ENCODE data around the gene RASGEF1B.

RASGEF1B gene

GRCh38 chr4:81392164-81392563 is 79.5 kb downstream of the RASGEF1B start:
- DNase-seq: no peak

DNA sequence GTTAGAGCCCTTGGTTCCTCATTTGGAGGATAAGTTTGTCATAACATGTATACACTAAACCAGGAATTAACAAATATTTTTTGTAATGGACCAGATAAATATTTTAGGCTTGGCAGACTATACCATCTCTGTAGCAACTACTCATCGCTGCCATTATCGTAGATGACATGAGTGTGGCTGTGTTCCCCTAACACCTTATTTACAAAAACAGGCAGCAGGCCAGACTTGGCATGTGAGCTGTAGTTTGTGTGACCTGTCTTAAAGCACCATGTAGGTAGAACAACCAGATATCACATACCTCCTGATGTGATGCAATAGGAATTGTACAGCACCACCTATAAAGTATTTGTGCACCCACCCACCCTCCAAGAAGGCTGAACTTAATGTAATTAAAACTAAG is 82.0 kb downstream of the RASGEF1B start:
- no peak for DNase-seq

- no peak for DNase-seq
These were observed 91.3 kb downstream of the RASGEF1B start for GRCh38 chr4:81380437-81380836.

DNA sequence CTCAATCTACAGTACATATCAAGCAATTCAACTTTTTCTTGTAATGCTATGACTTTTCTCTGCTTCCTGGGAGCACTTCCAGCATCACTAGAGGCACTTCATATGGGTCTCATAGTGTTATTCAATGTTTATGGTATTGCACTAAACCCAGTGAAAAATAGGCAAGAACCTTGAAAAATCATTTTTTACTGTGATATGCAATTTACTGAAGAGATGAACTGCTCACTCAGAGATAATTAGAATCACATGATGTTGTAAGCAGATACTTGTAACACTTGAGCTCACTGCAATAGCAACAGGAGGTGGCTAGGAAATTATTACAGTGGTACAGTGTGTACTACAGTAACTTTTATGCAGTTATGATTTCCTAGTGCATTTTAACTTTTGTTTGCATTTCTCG is 93.3 kb downstream of the RASGEF1B start:
- peak; percentile 31 for DNase-seq

DNA sequence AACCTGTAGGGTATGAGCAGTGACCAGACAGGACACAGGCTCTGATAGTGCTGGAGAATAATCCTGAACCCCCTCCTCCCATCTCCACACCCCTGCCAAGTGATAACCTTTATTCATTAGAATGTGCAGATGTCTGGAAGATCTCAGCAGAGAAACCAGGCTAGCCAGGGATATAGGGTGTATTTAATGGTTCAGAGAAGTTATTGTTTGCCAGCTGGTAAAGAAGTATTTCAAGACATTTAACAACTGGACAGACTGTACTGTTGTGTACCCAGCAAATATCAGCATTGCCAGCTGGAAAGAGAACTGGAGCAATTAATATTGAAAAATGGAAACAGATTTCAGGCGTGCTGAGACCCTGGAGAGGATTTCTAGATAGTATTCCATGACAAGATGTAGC is 94.5 kb downstream of the RASGEF1B start:
- DNase-seq: no peak

- no peak for DNase-seq
These were observed 95.0 kb downstream of the RASGEF1B start for GRCh38 chr4:81376720-81377119.
